ENCODE data around the gene SLC43A3. TPM values are rescaled to one million over a fixed set of nuclear protein-coding genes. Genes with fewer than 3 reads are reported as not detected.

The SLC43A3 gene
- total and polyA plus RNA-seq, 2 of the 4 experiments (the other 2 are of a cell fraction), result 12.7 to 21.1 TPM

- TF ChIP-seq RAD21 (IDR thresholded peaks at IDR 0.05; ENCODE audit: low read length) (no peak), NFE2L2 (IDR thresholded peaks at IDR 0.05; ENCODE audit: low read depth, low read length) (no peak), MAFK (IDR thresholded peaks at IDR 0.05; ENCODE audit: low read depth, low read length) (no peak), POLR2A (IDR thresholded peaks at IDR 0.05; ENCODE audit: low read depth, low read length) (no peak), ELK1 (IDR thresholded peaks at IDR 0.05; ENCODE audit: borderline replicate concordance, low read depth, low read length) (no peak), CEBPB (IDR thresholded peaks at IDR 0.05; ENCODE audit: low read depth, low read length) (no peak), CTCF (conservative IDR thresholded peaks at IDR 0.05; ENCODE audit: low read depth, low read length) (no peak), FOS (IDR thresholded peaks at IDR 0.05; ENCODE audit: low read depth, low read length) (no peak), MAZ (IDR thresholded peaks at IDR 0.05; ENCODE audit: borderline replicate concordance, low read depth, low read length) (no peak), MXI1 (IDR thresholded peaks at IDR 0.05; ENCODE audit: borderline replicate concordance, low read depth, low read length) (no peak)
- Histone ChIP-seq H3K79me1 (ENCODE audit: low read depth in 1 of 2, low read length in 2 of 2) (no peaks in the 10 kb centered on the region), H3K27ac (ENCODE audit: insufficient read depth, low read length) (no peak overlapping the region), H3K4ac (ENCODE audit: low read depth, low read length) (no peak overlapping the region), H3K23ac (ENCODE audit: low read depth, low read length) (no peak overlapping the region), H3K56ac (ENCODE audit: extremely low read depth, insufficient read depth, low read length) (no peak overlapping the region), H3K9me3 (ENCODE audit: control insufficient read depth, insufficient read depth, low read length) (no peaks in the 10 kb centered on the region), H3K14ac (replicated peaks; ENCODE audit: low read depth, low read length) (no peak overlapping the region), H3K4me2 (ENCODE audit: low read depth, low read length) (no peak overlapping the region), H2BK20ac (ENCODE audit: low read depth, low read length) (no peak overlapping the region), H4K91ac (ENCODE audit: insufficient read depth, low read depth, low read length) (no peak overlapping the region), H3K4me3 (ENCODE audit: insufficient read depth, low read depth, low read length) (no peak overlapping the region), H3K18ac (ENCODE audit: low read depth, low read length) (no peak overlapping the region), H4K20me1 (ENCODE audit: insufficient read depth, low read length) (no peaks in the 10 kb centered on the region), H3K27me3 (ENCODE audit: control insufficient read depth, insufficient read depth, low read length) (peaks cover 44% of the 10 kb centered on the region), H4K8ac (ENCODE audit: low read depth in 2 of 2, low read length in 2 of 2) (no peak overlapping the region), H2AK5ac (ENCODE audit: low read depth, low read length) (no peak overlapping the region), H2BK5ac (ENCODE audit: low read depth, low read length, poor library complexity, severe bottlenecking) (no peak overlapping the region), H3K36me3 (ENCODE audit: control insufficient read depth, insufficient read depth, low read length) (no peaks in the 10 kb centered on the region), H3K4me1 (ENCODE audit: control insufficient read depth, insufficient read depth, low read length) (no peaks in the 10 kb centered on the region), H3K9ac (ENCODE audit: low read depth, low read length) (no peak overlapping the region), H2BK15ac (ENCODE audit: low read depth, low read length) (no peak overlapping the region), H2AFZ (replicated peaks; ENCODE audit: low read length, poor library complexity) (no peak overlapping the region), H4K5ac (ENCODE audit: low read depth, low read length) (no peak overlapping the region), H2AK9ac (replicated peaks; ENCODE audit: low read depth, low read length, poor library complexity) (no peak overlapping the region), H2BK120ac (ENCODE audit: low read depth, low read length) (no peak overlapping the region), H3K9me1 (ENCODE audit: insufficient read depth, low read length) (no peaks in the 10 kb centered on the region)
- dilution Hi-C loops (cut with HindIII; ENCODE audit: low sequenced_read_pairs, unreplicated experiment), result no loop called here
- intact Hi-C loops (cut with micrococcal nuclease), result no loop called here
- whole genome bisulfite sequencing, 2 experiments (ENCODE audit: extremely low coverage in 2 of 2, insufficient read length in 1 of 2), result no CpG with 5 or more reads among the region's 19 CpGs
- BruUV-seq (replicated peaks), result no TSS peak
- ATAC-seq (ENCODE audit: low read depth) (no peak), DNase-seq (no peak)
- in situ Hi-C loops (cut with MboI; ENCODE audit: low sequenced_read_pairs), result loop anchor here (25.0 kb wide), 1 partner anchor 531 kb away; no protein-coding TSS in a partner anchor
- ChIA-PET CTCF (no interaction called here), POLR2A (ENCODE audit: unreplicated experiment) (no interaction called here)
These were observed 58.6 kb downstream of the SLC43A3 start for GRCh38 chr11:57368106-57368844.

All from IMR-90 (cell line).